Muscle layer of colon (tissue), 2 donors: ENCODE data around the gene ZNF438.

Source experiments
- H3K27ac ChIP-seq: one replicate; pipeline ENCODE4 v1.7.0; 2013; ENCODE audit warnings: low read depth, mild to moderate bottlenecking, low read length, moderate library complexity
- H3K27me3 ChIP-seq, 2 donors: one replicate each; pipeline ENCODE4 v1.7.0; 2013; ENCODE audit warnings: low read length in 2 of 2, mild to moderate bottlenecking in 2 of 2; ENCODE audit not compliant: insufficient read depth in 2 of 2, control insufficient read depth in 1 of 2
- H3K36me3 ChIP-seq: one replicate; pipeline ENCODE4 v1.7.0; 2013; ENCODE audit warnings: mild to moderate bottlenecking, low read length; ENCODE audit not compliant: insufficient read depth
- H3K4me1 ChIP-seq: one replicate; pipeline ENCODE4 v1.7.0; 2013; ENCODE audit warnings: mild to moderate bottlenecking, low read length; ENCODE audit not compliant: insufficient read depth
- H3K4me3 ChIP-seq, 2 donors: one replicate each; pipeline ENCODE4 v1.7.0; 2013; ENCODE audit warnings: low read length in 2 of 2, low read depth in 1 of 2, mild to moderate bottlenecking in 1 of 2, moderate library complexity in 1 of 2
- H3K9ac ChIP-seq: one replicate; pipeline ENCODE4 v1.7.0; 2013; ENCODE audit warnings: low read length
- H3K9me3 ChIP-seq: one replicate; pipeline ENCODE4 v1.7.0; 2013; ENCODE audit warnings: mild to moderate bottlenecking, low read length
- donor health status: abdominal sarcoma.
- donor health status: Adenocarcinoma of cecum.

Gene ZNF438

DNA sequence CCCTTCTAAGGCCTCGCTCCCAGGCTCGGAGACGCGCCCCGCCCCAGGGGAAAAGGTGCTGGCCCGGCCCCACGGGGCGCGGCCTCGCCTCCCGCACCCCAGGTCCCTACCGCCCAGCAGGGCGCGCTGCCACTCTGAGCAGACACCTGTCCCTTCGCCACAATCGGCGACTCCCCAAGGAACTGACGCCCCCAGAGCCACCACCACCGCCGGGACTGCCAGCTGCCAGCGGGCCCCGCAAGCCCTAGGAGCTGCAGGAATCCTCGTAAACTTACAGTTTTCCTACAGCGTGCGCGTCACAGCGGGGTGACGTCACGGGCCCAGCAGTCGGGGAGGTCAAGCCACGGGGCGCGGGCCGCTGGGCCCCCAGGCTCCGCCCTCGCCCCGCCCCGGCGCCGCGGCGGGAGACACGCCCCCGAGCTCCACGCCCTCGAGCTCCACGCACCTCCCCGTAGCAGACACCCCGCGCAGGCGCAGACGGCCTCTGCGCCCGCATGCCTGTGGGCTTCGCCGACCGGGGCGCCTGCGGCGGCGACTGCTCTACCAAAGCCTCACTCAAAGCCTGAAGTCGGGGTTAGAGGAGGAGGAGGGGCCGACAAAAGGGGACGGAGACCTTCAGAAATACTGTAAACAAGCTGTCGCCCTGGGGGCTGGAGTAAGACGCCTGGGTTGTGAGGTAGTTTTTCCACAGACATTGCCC is at the start of gene ZNF438:
Gene ZNF438, minus strand, starts transcription at position 308 of the 700 bp plus-strand sequence. CDS start 154,831 bp downstream, outside the sequence.
- H3K4me1 ChIP-seq, result peaks cover 11% of the 10 kb centered on the region
- peak within 1 kb of the TSS; percentile 99 for H3K27ac ChIP-seq
- peak within 1 kb of the TSS; percentile 63 to 73 for H3K4me3 ChIP-seq
- peak within 1 kb of the TSS; percentile 81 for H3K9ac ChIP-seq
- H3K36me3 ChIP-seq, result no peaks in the 10 kb centered on the region
- no peaks in the 10 kb centered on the region for H3K27me3 ChIP-seq
- H3K9me3 ChIP-seq, result no peaks in the 10 kb centered on the region

DNA sequence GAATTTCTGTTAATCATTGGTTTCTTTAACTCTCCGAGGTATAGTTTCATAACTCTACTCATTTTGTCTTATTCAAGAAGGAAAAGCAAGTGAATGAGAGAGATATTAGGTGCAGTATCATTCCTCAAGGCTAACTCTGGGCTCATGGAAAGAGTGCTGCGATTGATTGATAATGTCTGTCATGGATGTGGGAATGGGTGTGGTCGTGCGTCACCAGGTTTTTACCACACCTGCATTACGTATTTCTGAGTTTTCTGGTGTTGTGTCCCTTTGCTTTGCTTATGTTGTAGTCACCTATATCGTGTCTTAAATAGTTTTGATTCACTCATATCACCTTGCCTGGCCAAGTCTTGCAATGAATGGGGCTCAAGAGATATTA is 44.9 kb upstream of the ZNF438 start:
- H3K36me3 ChIP-seq, result no peaks in the 10 kb centered on the region
- no peaks in the 10 kb centered on the region for H3K9me3 ChIP-seq
- no peak overlapping the region for H3K4me3 ChIP-seq
- H3K4me1 ChIP-seq, result no peaks in the 10 kb centered on the region
- no peaks in the 10 kb centered on the region for H3K27me3 ChIP-seq
- no peak overlapping the region for H3K27ac ChIP-seq
- no peak overlapping the region for H3K9ac ChIP-seq

GRCh38 chr10:31075881-31076609 is 44.4 kb upstream of the ZNF438 start:
- H3K9me3 ChIP-seq, result no peaks in the 10 kb centered on the region
- no peaks in the 10 kb centered on the region for H3K27me3 ChIP-seq
- no peak overlapping the region for H3K27ac ChIP-seq

DNA sequence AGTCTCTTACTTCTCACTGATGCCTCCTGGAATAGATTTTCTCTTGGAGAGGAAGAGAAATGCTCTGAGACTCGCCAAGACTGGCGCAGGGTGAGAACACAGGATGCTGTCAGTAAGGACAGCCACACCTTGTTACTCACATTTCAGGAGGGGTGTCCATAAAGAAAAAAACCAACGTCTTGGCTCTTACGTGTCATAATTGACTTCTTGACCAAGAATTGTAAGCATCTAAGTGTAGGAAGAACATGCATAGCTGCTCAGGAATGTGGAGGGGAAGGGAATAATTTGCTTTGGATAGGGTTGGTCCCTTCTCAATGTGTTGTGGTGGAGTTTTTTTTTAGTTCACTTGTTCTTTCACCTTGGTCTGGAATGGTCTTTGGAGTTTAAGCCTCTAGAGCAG is 43.8 kb upstream of the ZNF438 start:
- Histone ChIP-seq H3K27me3 (no peaks in the 10 kb centered on the region), H3K4me3 (no peak overlapping the region), H3K27ac (no peak overlapping the region), H3K9ac (no peak overlapping the region), H3K9me3 (no peaks in the 10 kb centered on the region), H3K4me1 (no peaks in the 10 kb centered on the region), H3K36me3 (no peaks in the 10 kb centered on the region)

More at GRCh38 chr10:31075881-31076609, 44.4 kb upstream of the ZNF438 start:
- H3K4me1 ChIP-seq, result no peaks in the 10 kb centered on the region
- no peak overlapping the region for H3K9ac ChIP-seq
- H3K4me3 ChIP-seq, result no peak overlapping the region
- no peaks in the 10 kb centered on the region for H3K36me3 ChIP-seq

- Histone ChIP-seq H3K4me1 (no peaks in the 10 kb centered on the region), H3K27me3 (no peaks in the 10 kb centered on the region), H3K9ac (no peak overlapping the region), H3K36me3 (no peaks in the 10 kb centered on the region), H3K4me3 (no peak overlapping the region), H3K27ac (no peak overlapping the region), H3K9me3 (no peaks in the 10 kb centered on the region)
These were observed 43.0 kb upstream of the ZNF438 start for GRCh38 chr10:31074722-31075086.

GRCh38 chr10:31073996-31074721 is 42.5 kb upstream of the ZNF438 start:
- no peaks in the 10 kb centered on the region for H3K4me1 ChIP-seq
- H3K27me3 ChIP-seq, result no peaks in the 10 kb centered on the region
- no peak overlapping the region for H3K27ac ChIP-seq
- no peak overlapping the region for H3K4me3 ChIP-seq
- H3K36me3 ChIP-seq, result no peaks in the 10 kb centered on the region
- H3K9ac ChIP-seq, result no peak overlapping the region
- H3K9me3 ChIP-seq, result no peaks in the 10 kb centered on the region

DNA sequence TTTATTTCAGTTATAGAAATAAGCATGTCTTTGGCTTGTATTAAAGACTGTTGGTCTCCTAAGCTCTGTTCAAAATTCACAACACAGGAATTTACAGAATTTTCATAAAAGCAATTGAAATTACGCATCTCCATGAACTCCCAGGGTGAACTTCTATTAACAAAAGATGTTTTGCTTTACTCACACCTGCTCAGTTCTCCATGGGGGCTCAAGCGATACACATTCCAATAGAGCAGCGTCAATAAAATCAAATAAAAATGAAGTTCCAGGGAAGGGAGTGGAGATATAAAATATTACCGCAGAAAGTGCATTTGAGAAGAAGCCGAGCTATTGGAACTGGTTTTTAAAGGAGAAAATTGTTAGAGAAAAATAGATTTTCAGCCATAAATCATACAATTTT is 41.5 kb upstream of the ZNF438 start:
- Histone ChIP-seq H3K9ac (no peak overlapping the region), H3K36me3 (no peaks in the 10 kb centered on the region), H3K27ac (no peak overlapping the region), H3K9me3 (no peaks in the 10 kb centered on the region), H3K27me3 (no peaks in the 10 kb centered on the region), H3K4me3 (no peak overlapping the region), H3K4me1 (no peaks in the 10 kb centered on the region)

- H3K9ac ChIP-seq, result no peak overlapping the region
- H3K27me3 ChIP-seq, result no peaks in the 10 kb centered on the region
- H3K9me3 ChIP-seq, result no peaks in the 10 kb centered on the region
- no peak overlapping the region for H3K27ac ChIP-seq
- no peaks in the 10 kb centered on the region for H3K36me3 ChIP-seq
- no peaks in the 10 kb centered on the region for H3K4me1 ChIP-seq
- no peak overlapping the region for H3K4me3 ChIP-seq
These were observed 40.8 kb upstream of the ZNF438 start for GRCh38 chr10:31072451-31072850.

- H3K36me3 ChIP-seq, result no peaks in the 10 kb centered on the region
- no peaks in the 10 kb centered on the region for H3K4me1 ChIP-seq
- H3K9me3 ChIP-seq, result no peaks in the 10 kb centered on the region
- H3K27ac ChIP-seq, result no peak overlapping the region
- H3K27me3 ChIP-seq, result no peaks in the 10 kb centered on the region
- H3K9ac ChIP-seq, result no peak overlapping the region
- no peak overlapping the region for H3K4me3 ChIP-seq
These were observed 39.8 kb upstream of the ZNF438 start for GRCh38 chr10:31071232-31072005.

DNA sequence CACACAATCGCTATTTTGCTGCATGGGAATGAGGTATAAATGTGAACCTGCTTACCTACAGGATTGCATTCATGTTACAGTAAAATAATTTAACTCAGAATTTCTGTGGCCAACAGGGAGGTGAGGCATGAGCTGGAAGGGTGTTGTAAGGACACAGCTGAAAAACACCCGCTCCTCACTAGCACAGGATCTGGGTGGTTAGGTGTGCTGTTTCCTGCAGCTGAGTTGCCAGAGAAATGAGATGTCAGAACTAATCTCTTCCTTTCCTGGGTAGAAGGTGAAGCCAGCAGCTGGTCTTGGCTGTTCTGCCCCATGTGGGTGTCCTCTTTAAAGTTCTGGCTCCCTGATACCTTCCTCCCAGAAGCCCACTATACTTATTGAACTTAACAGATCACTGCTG is 39.0 kb upstream of the ZNF438 start:
- no peak overlapping the region for H3K9ac ChIP-seq
- H3K27me3 ChIP-seq, result no peaks in the 10 kb centered on the region
- H3K4me3 ChIP-seq, result no peak overlapping the region
- no peak overlapping the region for H3K27ac ChIP-seq
- H3K4me1 ChIP-seq, result no peaks in the 10 kb centered on the region
- H3K36me3 ChIP-seq, result no peaks in the 10 kb centered on the region
- H3K9me3 ChIP-seq, result no peaks in the 10 kb centered on the region

DNA sequence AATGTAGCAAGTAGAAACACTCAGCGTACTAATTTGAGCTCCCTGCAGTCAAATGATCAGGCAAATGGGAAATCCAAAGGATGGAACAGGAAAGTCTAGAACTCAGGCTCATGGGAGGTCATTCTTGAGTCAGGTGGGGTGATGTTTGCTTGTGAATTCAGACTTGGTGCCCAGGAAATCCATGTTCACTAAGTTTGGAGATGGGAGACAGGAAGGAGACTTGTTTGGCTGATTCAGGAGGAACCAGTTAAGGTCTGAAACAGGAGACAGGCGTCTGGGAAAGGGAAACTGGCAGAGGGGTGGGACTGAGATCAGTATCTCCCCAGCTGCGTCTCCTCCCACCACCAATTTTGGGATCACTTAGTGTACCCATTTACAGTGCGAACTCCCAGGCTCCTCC is 38.4 kb upstream of the ZNF438 start:
- Histone ChIP-seq H3K9me3 (no peaks in the 10 kb centered on the region), H3K4me1 (no peaks in the 10 kb centered on the region), H3K27me3 (no peaks in the 10 kb centered on the region), H3K27ac (no peak overlapping the region), H3K36me3 (no peaks in the 10 kb centered on the region), H3K4me3 (no peak overlapping the region), H3K9ac (no peak overlapping the region)
